Endometrial microvascular endothelial cells (primary cell): Measurements from ENCODE around the gene CADM4. TPM values are rescaled to one million over a fixed set of nuclear protein-coding genes. Genes with fewer than 3 reads are reported as not detected.
"Not testable (repeated sequence)": the region's sequence is repeated elsewhere in the genome, so short reads cannot be mapped to it uniquely, and the experiment has no call there.

Source experiments
- in situ Hi-C: cut with HindIII; loops from 2 replicates; pipeline ENCODE4 v1.10.0; 2017; ENCODE audit warnings: low sequenced_read_pairs, low pct_unique_long_range_greater_than_20kb; ENCODE audit errors: inconsistent ontology term
- total RNA-seq: library from RNA; depleted of rRNA; stranded (reverse); fragments of >200 nt; gene quantifications from one replicate; pipeline ENCODE4 v1.2.3, GENCODE V29; 2015; ENCODE audit errors: inconsistent ontology term

The CADM4 gene
- total RNA-seq = 0.19 TPM

DNA sequence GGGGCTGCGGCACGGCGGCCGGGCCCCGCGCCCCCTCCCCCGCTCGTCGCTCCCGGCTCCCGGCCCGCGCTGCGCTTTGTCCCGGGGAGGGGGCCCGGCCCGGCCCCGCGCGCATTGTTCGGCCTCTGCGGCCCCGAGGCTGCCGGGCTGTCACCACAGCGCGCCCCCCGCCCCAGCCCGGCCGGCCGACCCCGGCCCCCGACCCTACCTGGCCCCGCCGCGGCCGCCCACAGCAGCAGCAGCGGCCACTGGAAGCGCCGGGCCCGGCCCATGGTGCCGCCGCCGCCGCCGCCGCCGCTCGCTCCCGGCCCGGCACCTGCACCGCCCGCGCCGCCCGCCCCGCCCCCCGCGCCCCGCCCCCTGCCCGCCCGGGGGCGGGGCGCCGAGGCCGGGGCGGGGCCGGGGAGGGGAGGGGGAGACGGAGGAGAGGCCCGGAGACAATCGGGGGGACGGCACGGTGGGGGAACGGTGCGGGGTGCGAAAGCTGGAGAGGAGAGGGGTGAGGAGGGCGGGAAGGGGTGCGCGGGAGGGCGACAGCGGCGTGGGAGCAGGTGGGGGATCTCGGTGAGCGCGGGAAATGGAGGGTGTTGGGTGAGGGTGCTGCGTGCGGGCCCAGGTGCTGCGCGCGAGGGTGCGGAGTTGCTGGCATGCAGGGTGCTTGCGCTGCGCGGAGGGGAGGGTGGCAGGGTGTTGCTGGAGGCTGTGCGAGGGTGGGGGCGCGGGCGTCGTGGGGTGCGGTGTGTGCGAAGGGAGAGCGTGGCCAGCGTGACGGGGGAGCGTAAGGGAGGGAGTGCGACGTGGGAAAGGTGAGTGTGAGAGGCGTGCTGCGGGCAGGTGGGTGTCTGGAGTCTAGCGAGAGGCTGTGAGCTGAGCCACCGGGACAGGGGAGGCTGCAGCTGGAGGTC, at the start of gene CADM4:
Gene CADM4 (minus strand): TSS at position 332 of the 905 bp plus-strand sequence. CDS start 60 bp downstream, at position 272.
- in situ Hi-C loops = no loop called here

- in situ Hi-C loops = no loop called here
These were observed 48.5 kb upstream of the CADM4 start for GRCh38 chr19:43688059-43688701.

DNA sequence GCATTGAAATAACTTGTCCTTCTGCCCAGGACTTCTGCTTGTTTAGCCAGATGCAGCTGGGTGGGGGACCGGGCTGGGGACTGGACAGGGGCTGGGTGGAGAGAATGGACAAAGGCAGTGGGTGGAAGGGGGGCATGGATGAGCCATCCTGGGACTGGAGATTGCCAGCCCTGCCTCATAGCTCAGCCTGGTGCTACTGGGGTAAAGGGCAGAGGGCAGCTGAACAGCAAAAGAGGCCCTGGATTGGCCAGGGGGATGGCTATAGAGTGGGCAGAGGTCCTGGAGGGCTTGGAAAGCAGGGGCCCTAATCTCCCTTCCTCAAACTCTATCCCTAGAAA, 48.0 kb upstream of the CADM4 start:
- in situ Hi-C loops = no loop called here

DNA sequence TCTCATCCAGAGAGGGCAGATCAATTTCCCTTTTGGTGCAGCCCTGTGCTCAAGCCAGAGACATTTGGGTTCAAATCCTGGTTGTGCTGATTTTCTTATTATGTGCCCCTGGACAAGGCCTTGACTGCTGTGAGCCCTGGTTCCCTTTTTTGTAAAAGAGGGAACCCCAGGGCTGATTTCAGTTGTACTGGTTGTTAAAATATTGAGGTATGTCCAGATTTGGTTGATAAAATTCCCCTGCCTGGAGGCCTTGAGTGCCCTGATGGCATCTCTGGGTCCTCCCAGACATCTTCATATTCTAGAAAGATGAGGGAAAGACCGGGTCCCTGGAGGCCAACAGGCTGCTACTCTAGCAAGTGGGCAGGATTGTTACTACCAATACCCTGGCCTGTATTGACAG, 44.7 kb upstream of the CADM4 start:
- in situ Hi-C loops = no loop called here

GRCh38 chr19:43683905-43684304, 44.3 kb upstream of the CADM4 start:
- in situ Hi-C loops = no loop called here

DNA sequence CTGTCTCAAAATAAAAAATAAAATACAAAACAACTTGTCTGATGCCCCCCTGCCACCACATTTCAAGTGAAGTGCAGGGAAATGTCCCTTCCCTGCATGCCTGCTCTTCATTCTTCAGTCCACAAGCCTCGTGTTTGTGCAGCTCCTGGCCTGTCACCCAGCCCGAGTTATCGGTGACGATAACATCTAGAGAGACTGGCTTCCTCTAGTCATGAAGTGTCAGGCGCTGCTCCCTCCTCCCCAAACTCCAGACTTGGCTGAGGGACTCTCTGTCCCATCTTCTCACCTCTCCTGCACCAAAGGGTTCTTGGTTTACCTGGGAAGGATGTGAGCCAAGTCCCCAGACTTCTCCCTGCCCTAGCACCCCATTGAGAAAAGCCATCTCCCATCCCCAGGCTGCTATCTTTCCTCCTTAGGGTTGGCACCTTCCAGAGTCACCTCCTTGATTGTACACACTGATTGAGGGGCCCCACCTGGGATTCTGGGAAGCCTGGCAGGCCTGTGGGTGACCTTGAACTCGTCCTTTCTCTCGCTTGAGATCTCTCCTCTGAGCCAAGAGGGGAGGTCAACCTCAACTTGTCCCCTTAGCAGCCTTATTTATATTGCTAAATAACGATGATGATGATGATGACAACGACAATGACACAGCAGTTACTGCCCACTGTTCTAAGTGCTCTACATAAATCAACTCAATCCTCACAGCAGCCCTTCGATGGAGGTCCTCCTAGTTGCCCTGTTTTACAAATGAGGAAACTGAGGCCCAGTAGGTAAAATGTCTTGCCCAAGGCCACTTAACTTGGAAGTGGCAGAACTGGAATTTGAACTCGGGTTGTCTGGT, 43.4 kb upstream of the CADM4 start:
- in situ Hi-C loops = no loop called here

GRCh38 chr19:43682269-43682668, 42.6 kb upstream of the CADM4 start:
- in situ Hi-C loops = not testable (repeated sequence)

- in situ Hi-C loops = no loop called here
These were observed 42.2 kb upstream of the CADM4 start for GRCh38 chr19:43681821-43682220.

- in situ Hi-C loops = no loop called here
These were observed 39.0 kb upstream of the CADM4 start for GRCh38 chr19:43678512-43679261.

- in situ Hi-C loops = no loop called here
These were observed 36.3 kb upstream of the CADM4 start for GRCh38 chr19:43675906-43676305.

DNA sequence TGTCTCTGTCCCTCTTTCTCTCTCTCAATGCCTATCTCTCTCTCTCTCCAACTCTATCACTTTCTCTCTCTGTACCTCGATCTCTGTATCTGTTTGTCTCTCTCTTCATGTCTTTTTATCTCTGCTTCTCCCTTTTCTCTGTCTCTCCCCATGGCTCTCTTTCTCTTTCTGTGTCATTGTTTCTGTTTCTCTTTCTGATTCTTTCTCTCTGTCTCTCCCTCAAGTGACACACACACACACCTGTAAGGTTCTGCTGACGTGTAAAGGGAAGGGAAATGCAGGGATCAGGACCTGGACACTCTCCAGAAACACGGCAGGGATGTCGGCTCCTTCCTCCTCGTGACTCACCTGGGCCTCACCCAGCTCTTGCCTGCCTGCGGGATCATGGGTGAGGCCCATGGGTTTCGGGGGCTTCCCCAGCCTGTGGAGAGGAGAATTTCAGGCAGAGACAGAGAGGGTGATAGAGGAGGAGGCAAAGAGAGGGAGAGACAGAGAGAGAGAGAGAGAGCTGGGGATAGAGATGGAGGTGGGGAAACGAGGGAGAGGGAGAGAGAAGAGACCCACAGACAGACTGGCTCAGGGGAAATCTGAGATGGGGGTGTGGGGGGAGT, 35.7 kb upstream of the CADM4 start:
- in situ Hi-C loops = no loop called here

DNA sequence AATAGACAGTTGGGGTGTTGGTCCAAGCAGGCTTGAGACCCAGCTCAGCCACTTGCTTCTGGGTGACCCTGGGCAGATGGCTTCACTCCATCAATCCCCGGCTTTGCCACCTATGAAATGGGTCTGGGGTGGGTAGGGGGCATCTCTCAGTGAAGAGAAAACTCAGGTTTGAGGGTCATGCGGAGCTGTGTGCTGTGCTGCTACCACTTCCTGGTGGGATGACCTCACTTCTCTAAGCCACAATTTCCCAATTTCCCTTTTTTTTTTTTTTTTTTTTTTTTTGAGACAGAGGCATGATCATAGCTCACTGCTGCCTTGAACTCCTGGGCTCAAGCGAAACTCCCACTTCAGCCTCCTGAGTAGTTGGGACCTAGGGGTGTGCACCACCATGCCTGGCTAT, 34.9 kb upstream of the CADM4 start:
- in situ Hi-C loops = no loop called here

DNA sequence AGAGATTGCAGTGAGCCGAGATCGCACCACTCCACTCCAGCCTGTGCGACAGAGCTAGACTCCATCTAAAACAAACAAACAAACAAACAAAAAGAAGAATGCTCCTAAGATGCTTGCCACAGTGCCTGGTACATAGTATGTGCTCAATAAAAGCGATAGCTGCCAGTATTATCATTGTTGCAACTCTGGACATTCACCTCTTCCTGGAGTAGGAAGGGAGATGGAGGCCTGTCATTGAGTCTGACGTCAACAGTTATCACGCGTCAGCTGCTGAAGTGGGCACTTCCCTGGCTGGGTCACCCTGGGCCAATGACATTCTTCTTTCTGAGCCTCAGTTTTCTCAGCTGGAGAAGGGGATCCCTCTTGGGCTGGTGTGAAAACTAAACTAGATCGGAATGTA, 34.5 kb upstream of the CADM4 start:
- in situ Hi-C loops = no loop called here

- in situ Hi-C loops = no loop called here
These were observed 34.0 kb upstream of the CADM4 start for GRCh38 chr19:43673637-43674036.

DNA sequence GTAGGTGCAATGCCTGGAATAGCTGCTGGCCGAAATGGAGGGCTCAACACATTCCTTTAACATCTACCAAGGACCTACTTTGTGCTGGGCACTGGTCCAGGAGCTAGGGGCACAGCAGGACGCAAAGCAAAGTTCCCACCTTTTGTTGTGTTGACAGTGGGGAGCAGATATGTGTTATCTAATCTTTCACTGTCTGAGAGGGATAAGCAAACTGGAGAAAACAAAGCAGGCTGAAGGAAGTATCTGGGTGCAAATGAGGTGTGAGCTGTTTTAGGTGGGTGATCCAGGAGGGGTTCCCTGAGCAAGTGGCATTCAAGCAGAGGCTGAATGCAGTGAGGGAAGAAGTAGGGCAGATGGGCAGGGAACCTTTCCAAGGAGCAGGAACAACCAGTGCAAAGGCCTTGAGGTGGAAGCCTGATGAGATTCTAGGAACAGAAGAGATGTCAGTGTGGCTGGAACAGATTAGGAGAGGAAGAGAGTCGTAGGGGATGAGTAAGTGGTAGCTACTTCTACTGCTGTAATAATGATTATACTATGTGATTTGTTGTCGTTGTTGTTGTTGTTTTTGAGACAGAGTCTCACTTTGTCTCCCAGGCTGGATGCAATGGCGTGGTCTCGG, 32.5 kb upstream of the CADM4 start:
- in situ Hi-C loops = no loop called here

DNA sequence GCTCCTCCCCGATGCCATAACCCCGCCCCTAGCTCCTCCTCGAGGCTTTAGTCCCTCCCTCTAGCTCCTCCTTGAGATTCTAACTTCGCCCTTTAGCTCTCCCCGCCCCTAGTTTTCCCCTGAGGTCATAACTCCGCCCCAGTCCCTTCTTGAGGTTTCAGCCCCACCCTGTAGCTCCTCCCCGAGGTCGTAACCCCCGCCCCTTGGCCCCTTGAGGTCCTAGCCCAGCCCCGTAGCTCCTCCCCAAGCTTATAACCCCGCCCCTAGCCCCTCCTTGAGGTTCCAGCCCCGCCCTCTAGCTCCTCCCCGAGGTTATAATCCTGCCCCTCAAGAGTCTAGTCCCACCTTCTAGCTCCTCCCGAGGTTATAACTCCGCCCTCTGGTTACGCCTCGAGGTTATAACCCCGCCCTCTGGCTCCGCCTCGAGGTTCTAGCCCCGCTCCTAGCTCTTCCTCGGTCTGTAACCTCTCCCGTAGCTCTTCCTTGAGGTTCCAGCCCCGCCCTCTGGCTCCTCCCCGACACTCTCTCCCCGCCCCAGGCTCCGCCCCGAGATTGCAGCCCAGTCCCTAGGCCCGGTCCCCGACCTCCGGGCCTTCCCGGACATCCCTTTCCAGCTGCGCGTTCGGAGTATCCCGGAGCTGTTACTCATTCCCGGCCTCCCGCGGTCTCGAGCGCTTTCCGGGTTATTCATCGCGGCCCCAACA, 28.9 kb upstream of the CADM4 start:
- in situ Hi-C loops = no loop called here

GRCh38 chr19:43667876-43668405, 28.3 kb upstream of the CADM4 start:
- in situ Hi-C loops = no loop called here
